Gastrocnemius medialis (tissue), 4 donors: ENCODE results near the gene EXOC5. TPM values are rescaled to one million over a fixed set of nuclear protein-coding genes. Genes with fewer than 3 reads are reported as not detected.
"Not testable (repeated sequence)": the region's sequence is repeated elsewhere in the genome, so short reads cannot be mapped to it uniquely, and the experiment has no call there.

Experiments used
- ATAC-seq, 2 donors: fragments of 150-250 bp; one replicate each; pipeline ENCODE4 v1.9.1; 2016
- DNase-seq, 2 donors: peaks; one replicate each; pipeline ENCODE4 v3.0.0-alpha.2; 2019
- H3K27ac ChIP-seq, 4 donors: fragments of 200-600 bp; sonication (generic); 1 replicate in 1 of 4; 2 replicates in 3 of 4; pipeline ENCODE4 v1.5.1; 2016 to 2018; ENCODE audit warnings: mild to moderate bottlenecking in 2 of 4, moderate library complexity in 1 of 4
- H3K27me3 ChIP-seq, 3 donors: fragments of 200-600 bp; sonication (generic) in 2 of 3; 1 replicate in 1 of 3; 2 replicates in 2 of 3; pipeline versions ENCODE4 v1.5.1 to v1.6.0; 2016 to 2019; ENCODE audit warnings: mild to moderate bottlenecking in 1 of 3, moderate library complexity in 1 of 3
- H3K36me3 ChIP-seq, 2 donors: fragments of 200-600 bp; sonication (generic) in 1 of 2; one replicate each; pipeline ENCODE4 v1.5.1; 2017 to 2018
- H3K4me1 ChIP-seq, 2 donors: fragments of 200-600 bp; sonication (generic) in 1 of 2; one replicate each; pipeline ENCODE4 v1.5.1; 2016 to 2017; ENCODE audit warnings: mild to moderate bottlenecking in 2 of 2
- H3K4me3 ChIP-seq, 4 donors: fragments of 200-600 bp; sonication (generic) in 3 of 4; 1 replicate in 1 of 4; 2 replicates in 3 of 4; pipeline ENCODE4 v1.5.1; 2016 to 2019; ENCODE audit warnings: mild to moderate bottlenecking in 2 of 4
- H3K9me3 ChIP-seq, 3 donors: fragments of 200-600 bp; sonication (generic) in 2 of 3; 1 replicate in 1 of 3; 2 replicates in 2 of 3; pipeline ENCODE4 v1.5.1; 2016 to 2019
- POLR2A ChIP-seq, 2 donors: fragments of 450-650 bp; IDR thresholded peaks; one replicate each; pipeline ENCODE4 v1.6.1; 2017; ENCODE audit warnings: antibody characterized with exemption in 2 of 2, mild to moderate bottlenecking in 2 of 2, moderate library complexity in 2 of 2
- in situ Hi-C, 4 donors: fragments of 200-750 bp; cut with MboI; loops; one replicate each; pipeline versions ENCODE4 v1.15.0 to v1.8.0; 2017; ENCODE audit warnings: low sequenced_read_pairs in 4 of 4
- intact Hi-C: fragments of 100-400 bp; cut with DNase I; formaldehyde crosslinking; loops from one replicate; pipeline ENCODE4 v1.15.1; 2023; ENCODE audit warnings: low total_unique reads
- total RNA-seq, 4 donors: library from RNA; depleted of rRNA; stranded (reverse); fragments of >200 nt; gene quantifications; one replicate each; pipeline versions ENCODE4 v1.1.0 to v1.2.3, GENCODE V29; 2016
- TF ChIP-seq, protein P1 (sequence below), 5 experiments: fragments of 450-650 bp in 3 of 5; fragments of 200-600 bp in 2 of 5; sonication (generic) in 2 of 5; IDR thresholded peaks in 4 of 5; conservative IDR thresholded peaks in 1 of 5; 1 replicate in 4 of 5; 2 replicates in 1 of 5; pipeline ENCODE4 v1.5.1; 2016 to 2019; ENCODE audit warnings: antibody characterized with exemption in 5 of 5, mild to moderate bottlenecking in 3 of 5, moderate library complexity in 3 of 5

Gene EXOC5
- total RNA-seq, 4 donors from 2014 or later = 34.6 to 61.9 (median 43.2) TPM

DNA sequence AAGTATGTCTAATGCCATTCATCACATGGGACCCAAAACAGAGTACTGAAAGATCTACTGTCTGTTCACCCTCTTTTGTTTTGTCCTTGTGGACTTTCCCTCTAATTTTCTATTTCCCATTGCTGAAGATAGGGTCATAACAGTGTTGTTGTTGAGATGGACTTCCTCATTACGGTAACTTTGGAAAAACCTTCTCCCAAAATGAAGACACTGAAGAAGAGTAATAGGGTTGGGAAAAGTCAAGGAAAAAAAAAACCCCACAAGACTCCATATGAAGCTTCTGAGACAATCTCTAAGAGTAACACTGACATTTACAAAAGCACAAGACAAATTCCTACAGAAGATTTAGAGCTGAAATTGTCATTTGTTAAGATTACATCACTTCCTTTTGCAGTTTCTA, 36.7 kb downstream of the EXOC5 start:
- in situ Hi-C loops = no loop called here
- no peak for ATAC-seq
- intact Hi-C loops = no loop called here
- TF ChIP-seq, protein P1, sequence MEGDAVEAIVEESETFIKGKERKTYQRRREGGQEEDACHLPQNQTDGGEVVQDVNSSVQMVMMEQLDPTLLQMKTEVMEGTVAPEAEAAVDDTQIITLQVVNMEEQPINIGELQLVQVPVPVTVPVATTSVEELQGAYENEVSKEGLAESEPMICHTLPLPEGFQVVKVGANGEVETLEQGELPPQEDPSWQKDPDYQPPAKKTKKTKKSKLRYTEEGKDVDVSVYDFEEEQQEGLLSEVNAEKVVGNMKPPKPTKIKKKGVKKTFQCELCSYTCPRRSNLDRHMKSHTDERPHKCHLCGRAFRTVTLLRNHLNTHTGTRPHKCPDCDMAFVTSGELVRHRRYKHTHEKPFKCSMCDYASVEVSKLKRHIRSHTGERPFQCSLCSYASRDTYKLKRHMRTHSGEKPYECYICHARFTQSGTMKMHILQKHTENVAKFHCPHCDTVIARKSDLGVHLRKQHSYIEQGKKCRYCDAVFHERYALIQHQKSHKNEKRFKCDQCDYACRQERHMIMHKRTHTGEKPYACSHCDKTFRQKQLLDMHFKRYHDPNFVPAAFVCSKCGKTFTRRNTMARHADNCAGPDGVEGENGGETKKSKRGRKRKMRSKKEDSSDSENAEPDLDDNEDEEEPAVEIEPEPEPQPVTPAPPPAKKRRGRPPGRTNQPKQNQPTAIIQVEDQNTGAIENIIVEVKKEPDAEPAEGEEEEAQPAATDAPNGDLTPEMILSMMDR (IDR thresholded peaks at IDR 0.05 in 4 of 5, conservative IDR thresholded peaks at IDR 0.05 in 1 of 5) = no peak
- TF ChIP-seq POLR2A (IDR thresholded peaks at IDR 0.05) = no peak
- Histone ChIP-seq H3K36me3 (peaks cover 0 to 80% of the 10 kb centered on the region in 2 donors), H3K4me3 (no peak overlapping the region), H3K27me3 (no peaks in the 10 kb centered on the region), H3K9me3 (no peaks in the 10 kb centered on the region), H3K4me1 (no peaks in the 10 kb centered on the region), H3K27ac (no peak overlapping the region)
- DNase-seq = no peak

DNA sequence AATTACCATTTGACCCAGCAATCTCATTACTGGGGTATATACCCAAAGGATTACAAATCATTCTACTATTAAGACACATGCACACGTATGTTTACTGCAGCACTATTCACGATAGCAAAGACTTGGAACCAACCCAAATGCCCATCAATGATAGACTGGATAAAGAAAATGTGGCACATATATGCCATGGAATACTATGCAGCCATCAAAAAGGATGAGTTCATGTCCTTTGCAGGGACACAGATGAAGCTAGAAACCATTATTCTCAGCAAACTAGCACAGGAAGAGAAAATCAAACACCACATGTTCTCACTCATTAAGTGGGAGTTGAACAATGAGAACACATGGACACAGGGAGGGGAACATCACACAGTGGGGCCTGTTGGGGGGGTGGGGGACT, 40.4 kb downstream of the EXOC5 start:
- ATAC-seq, intact Hi-C loops, DNase-seq, H3K27ac ChIP-seq, H3K9me3 ChIP-seq, H3K4me3 ChIP-seq, in situ Hi-C loops, H3K4me1 ChIP-seq, H3K27me3 ChIP-seq: not testable (repeated sequence)
- H3K36me3 ChIP-seq = peaks cover 0 to 49% of the 10 kb centered on the region in 2 donors

GRCh38 chr14:57227083-57227482, 41.6 kb downstream of the EXOC5 start:
- ATAC-seq (no peak), DNase-seq (no peak)
- intact Hi-C loops (no loop called here), in situ Hi-C loops (no loop called here)
- peaks cover 0 to 41% of the 10 kb centered on the region in 2 donors for H3K36me3 ChIP-seq
- no peak overlapping the region for H3K4me3 ChIP-seq
- H3K27me3 ChIP-seq = no peaks in the 10 kb centered on the region
- no peak overlapping the region for H3K27ac ChIP-seq
- TF ChIP-seq, protein P1 (IDR thresholded peaks at IDR 0.05 in 4 of 5, conservative IDR thresholded peaks at IDR 0.05 in 1 of 5) = no peak
- no peak for TF ChIP-seq POLR2A (IDR thresholded peaks at IDR 0.05)
- no peaks in the 10 kb centered on the region for H3K9me3 ChIP-seq
- H3K4me1 ChIP-seq = no peaks in the 10 kb centered on the region

- Histone ChIP-seq H3K27me3 (no peaks in the 10 kb centered on the region), H3K27ac (no peak overlapping the region), H3K4me3 (no peak overlapping the region), H3K9me3 (no peaks in the 10 kb centered on the region), H3K36me3 (peaks cover 0 to 32% of the 10 kb centered on the region in 2 donors), H3K4me1 (no peaks in the 10 kb centered on the region)
- intact Hi-C loops = no loop called here
- ATAC-seq (no peak), DNase-seq (no peak)
- in situ Hi-C loops = no loop called here
- no peak for TF ChIP-seq POLR2A (IDR thresholded peaks at IDR 0.05)
Observed at GRCh38 chr14:57221931-57222330, 46.8 kb downstream of the EXOC5 start.

DNA sequence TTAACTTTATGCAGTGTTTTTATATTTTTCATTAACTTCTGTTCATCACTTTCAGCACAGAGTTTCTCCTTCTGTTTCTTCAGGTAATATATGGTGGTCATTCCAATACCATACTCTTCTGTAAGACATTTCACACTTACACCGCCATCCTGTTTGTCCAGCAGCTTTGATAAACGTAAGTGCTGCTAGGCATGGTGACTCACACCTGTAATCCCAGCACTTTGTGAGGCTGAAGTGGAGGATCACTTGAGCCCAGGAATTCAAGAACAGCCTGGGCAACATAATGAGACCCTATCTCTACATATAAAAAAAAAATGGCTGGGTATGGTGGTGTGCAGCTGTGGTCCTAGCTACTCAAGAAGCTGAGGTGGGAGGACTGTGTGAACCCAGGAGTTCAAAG, 55.8 kb downstream of the EXOC5 start:
- in situ Hi-C loops = no loop called here
- no peak for ATAC-seq
- DNase-seq = no peak
- H3K4me3 ChIP-seq = no peak overlapping the region
- TF ChIP-seq, protein P1 (IDR thresholded peaks at IDR 0.05 in 4 of 5, conservative IDR thresholded peaks at IDR 0.05 in 1 of 5) = no peak
- no peak for TF ChIP-seq POLR2A (IDR thresholded peaks at IDR 0.05)
- H3K27ac ChIP-seq = no peak overlapping the region
- no peaks in the 10 kb centered on the region for H3K27me3 ChIP-seq
- intact Hi-C loops = no loop called here
- no peaks in the 10 kb centered on the region for H3K9me3 ChIP-seq
- no peaks in the 10 kb centered on the region for H3K4me1 ChIP-seq
- H3K36me3 ChIP-seq = peaks cover 0 to 69% of the 10 kb centered on the region in 2 donors

DNA sequence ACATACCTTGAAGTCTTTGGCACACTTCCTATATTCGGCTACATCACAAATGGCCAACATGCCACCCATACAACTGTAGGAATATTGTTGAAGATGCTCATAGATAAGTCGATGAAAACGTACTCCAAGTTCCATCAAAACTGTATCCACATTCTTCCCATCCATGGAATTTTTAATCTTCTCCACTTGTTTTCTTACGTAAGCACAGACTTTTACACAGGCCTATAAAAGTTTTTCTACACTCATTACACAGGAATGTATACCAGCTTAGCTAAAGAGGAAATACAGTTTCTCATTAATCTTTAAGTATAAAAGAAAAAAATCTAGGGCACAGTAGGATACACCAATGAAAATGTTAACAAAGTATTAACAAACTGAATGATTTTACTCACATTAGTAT, 59.1 kb downstream of the EXOC5 start:
- no peak overlapping the region for H3K4me3 ChIP-seq
- peaks cover 0 to 50% of the 10 kb centered on the region in 2 donors for H3K36me3 ChIP-seq
- DNase-seq (no peak), ATAC-seq (no peak)
- H3K9me3 ChIP-seq = no peaks in the 10 kb centered on the region
- intact Hi-C loops = no loop called here
- no peak overlapping the region for H3K27ac ChIP-seq
- TF ChIP-seq POLR2A (IDR thresholded peaks at IDR 0.05) = no peak
- TF ChIP-seq, protein P1 (IDR thresholded peaks at IDR 0.05 in 4 of 5, conservative IDR thresholded peaks at IDR 0.05 in 1 of 5) = no peak
- no peaks in the 10 kb centered on the region for H3K27me3 ChIP-seq
- in situ Hi-C loops = no loop called here
- no peaks in the 10 kb centered on the region for H3K4me1 ChIP-seq
